Kidney (tissue), 14 donors: ENCODE results near the gene RSBN1. TPM values are rescaled to one million over a fixed set of nuclear protein-coding genes. Genes with fewer than 3 reads are reported as not detected.

Experiments used
- DNase-seq, 5 donors: peaks; one replicate each; pipeline ENCODE4 v3.0.0-alpha.2; 2013 to 2020
- FAIRE-seq: peaks from 2 replicates; lab custom pipeline; 2012; peaks lifted over from hg19 to GRCh38; lab: Jason Lieb, UNC
- H3K27ac ChIP-seq, 2 donors: one replicate each; pipeline ENCODE4 v1.7.0; 2013; ENCODE audit warnings: low read depth in 2 of 2, low read length in 2 of 2, inconsistent platforms in 1 of 2
- H3K27me3 ChIP-seq: one replicate; pipeline ENCODE4 v1.7.1; 2013; ENCODE audit warnings: low read length, inconsistent platforms; ENCODE audit not compliant: control insufficient read depth, insufficient read depth
- H3K36me3 ChIP-seq, 3 donors: one replicate each; pipeline versions ENCODE4 v1.7.0 to v1.7.1; 2013; ENCODE audit warnings: low read length in 3 of 3, control low read depth in 1 of 3, inconsistent platforms in 1 of 3; ENCODE audit not compliant: insufficient read depth in 3 of 3, control insufficient read depth in 2 of 3
- H3K4me1 ChIP-seq, 3 donors: one replicate each; pipeline versions ENCODE4 v1.7.0 to v1.7.1; 2013; ENCODE audit warnings: low read length in 3 of 3, inconsistent platforms in 1 of 3, low read depth in 1 of 3; ENCODE audit not compliant: control insufficient read depth in 2 of 3, insufficient read depth in 2 of 3
- H3K4me3 ChIP-seq, 3 donors: one replicate each; pipeline versions ENCODE4 v1.7.0 to v1.8.1; 2013; ENCODE audit warnings: low read length in 3 of 3, control low read depth in 1 of 3, inconsistent platforms in 1 of 3
- H3K9ac ChIP-seq, 3 donors: one replicate each; pipeline versions ENCODE4 v1.7.0 to v1.7.1; 2013; ENCODE audit warnings: low read length in 3 of 3, control low read depth in 1 of 3, inconsistent platforms in 1 of 3
- H3K9me3 ChIP-seq, 3 donors: one replicate each; pipeline versions ENCODE4 v1.7.0 to v1.7.1; 2013; ENCODE audit warnings: low read length in 3 of 3, control low read depth in 1 of 3, inconsistent platforms in 1 of 3; ENCODE audit not compliant: control insufficient read depth in 2 of 3, insufficient read depth in 1 of 3
- CTCF ChIP-seq: IDR thresholded peaks from 3 replicates; pipeline ENCODE4 v1.5.1; 2012; ENCODE audit warnings: mild to moderate bottlenecking, moderate library complexity, borderline replicate concordance; ENCODE audit not compliant: insufficient read depth; ENCODE audit errors: extremely low read depth
- intact Hi-C: fragments of 100-400 bp; cut with DNase I; formaldehyde crosslinking; loops from one replicate; pipeline ENCODE4 v1.11.1; 2022
- polyA plus RNA-seq: library from polyadenylated mRNA; stranded (reverse); fragments of 350-450 nt; fragmentation: Illumina TruSeq; extraction: RNeasy Lipid Tissue Mini Kit (QIAGEN cat#74804); gene quantifications from one replicate; pipeline ENCODE4 v1.2.3, GENCODE V29; 2014; ENCODE audit warnings: low read depth, low replicate concordance; ENCODE audit not compliant: insufficient read depth
- total RNA-seq: library from RNA; stranded (reverse); fragmentation: NEBNext Ultra II Directional; extraction: Animal tissue kit (Norgen Biotek cat#: 25700); gene quantifications from one replicate; pipeline ENCODE4 v1.2.1, GENCODE V29; 2021
- donor health status: control.
- donor health status: control.
- donor health status: control.
- donor health status: control.
- donor health status: control.
- donor health status: DM: yes; HTN: yes; CAD: no.
- donor health status: Normal renal cell carcinoma (clear cell type).

The RSBN1 gene
- total and polyA plus RNA-seq, 2 donors from 2014 or later = 4.0 to 22.0 TPM

GRCh38 chr1:113850127-113850796 is 38.0 kb upstream of the RSBN1 start:
- no peak overlapping the region for H3K9ac ChIP-seq
- no peaks in the 10 kb centered on the region for H3K36me3 ChIP-seq
- no peak for TF ChIP-seq CTCF
- H3K4me1 ChIP-seq = no peaks in the 10 kb centered on the region
- H3K4me3 ChIP-seq = no peak overlapping the region
- H3K27ac ChIP-seq = no peak overlapping the region
- DNase-seq = no peak
- no peaks in the 10 kb centered on the region for H3K9me3 ChIP-seq
- FAIRE-seq = no peak
- no peaks in the 10 kb centered on the region for H3K27me3 ChIP-seq
- intact Hi-C loops = no loop called here

DNA sequence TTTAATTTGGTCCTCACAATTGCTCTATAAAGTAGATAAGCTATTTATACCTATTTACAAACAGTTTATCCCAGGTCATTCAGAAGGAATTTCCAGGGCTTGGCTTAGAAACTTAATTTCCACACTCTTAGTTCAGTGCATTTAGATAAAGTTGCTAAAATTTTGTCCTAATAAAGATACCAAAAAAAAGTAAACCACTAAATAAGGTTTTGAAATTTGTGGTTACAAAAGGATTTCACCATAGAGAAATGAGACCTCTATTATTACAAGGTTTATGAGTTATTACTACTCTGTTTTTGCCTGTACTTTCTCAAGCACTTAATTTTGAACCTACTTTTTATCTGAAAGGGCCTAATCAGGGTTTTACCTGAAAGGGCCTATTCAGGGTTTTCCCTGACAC is 36.8 kb upstream of the RSBN1 start:
- TF ChIP-seq CTCF = no peak
- H3K4me1 ChIP-seq = no peaks in the 10 kb centered on the region
- DNase-seq (no peak), FAIRE-seq (no peak)
- intact Hi-C loops = no loop called here
- H3K4me3 ChIP-seq = no peak overlapping the region
- no peak overlapping the region for H3K27ac ChIP-seq
- H3K9ac ChIP-seq = no peak overlapping the region
- no peaks in the 10 kb centered on the region for H3K9me3 ChIP-seq
- H3K27me3 ChIP-seq = no peaks in the 10 kb centered on the region
- H3K36me3 ChIP-seq = no peaks in the 10 kb centered on the region

GRCh38 chr1:113846391-113847035 is 34.2 kb upstream of the RSBN1 start:
- Histone ChIP-seq H3K9me3 (no peaks in the 10 kb centered on the region), H3K4me3 (no peak overlapping the region), H3K27me3 (no peaks in the 10 kb centered on the region), H3K27ac (no peak overlapping the region), H3K36me3 (no peaks in the 10 kb centered on the region), H3K9ac (no peak overlapping the region), H3K4me1 (no peaks in the 10 kb centered on the region)
- intact Hi-C loops = no loop called here
- FAIRE-seq = no peak
- no peak for TF ChIP-seq CTCF
- no peak for DNase-seq
